Spinal cord (tissue), 10 donors: ENCODE data around the gene TMC6. TPM values are rescaled to one million over a fixed set of nuclear protein-coding genes. Genes with fewer than 3 reads are reported as not detected.

ENCODE experiments used
- DNase-seq, 6 donors: peaks; one replicate each; pipeline versions ENCODE4 v3.0.0 to v3.0.0-alpha.2; 2013 to 2015; ENCODE audit warnings: low spot score in 6 of 6, low read depth in 4 of 6
- H3K27ac ChIP-seq: one replicate; pipeline ENCODE4 v1.5.1; 2013; ENCODE audit warnings: low read depth, low read length, control low read depth
- H3K27me3 ChIP-seq: one replicate; pipeline ENCODE4 v1.6.1; 2013; ENCODE audit warnings: low read length; ENCODE audit not compliant: control insufficient read depth, insufficient read depth
- H3K36me3 ChIP-seq: one replicate; pipeline ENCODE4 v1.6.1; 2013; ENCODE audit warnings: low read length; ENCODE audit not compliant: control insufficient read depth, insufficient read depth
- H3K4me1 ChIP-seq: one replicate; pipeline ENCODE4 v1.6.1; 2013; ENCODE audit warnings: low read length; ENCODE audit not compliant: control insufficient read depth, insufficient read depth
- H3K4me3 ChIP-seq: one replicate; pipeline ENCODE4 v1.5.1; 2013; ENCODE audit warnings: low read depth, low read length, control low read depth
- H3K9me3 ChIP-seq: one replicate; pipeline ENCODE4 v1.6.1; 2013; ENCODE audit warnings: low read length; ENCODE audit not compliant: control insufficient read depth, insufficient read depth
- WGBS: methylation state at CpG from one replicate; pipeline ENCODE4 v1.1.5; 2013; ENCODE audit warnings: missing lambda C conversion rate; ENCODE audit not compliant: insufficient coverage; 5-methylcytosine and 5-hydroxymethylcytosine counted together
- polyA plus RNA-seq, 2 donors: library from polyadenylated mRNA; unstranded; fragments of 120-200 nt; gene quantifications; one replicate each; pipeline ENCODE4 v1.2.1, GENCODE V29; 2013; ENCODE audit not compliant: insufficient read length in 2 of 2
- total RNA-seq, 2 donors: library from RNA; depleted of rRNA in 1 of 2; stranded (reverse); fragments of 120-200 nt in 1 of 2; fragments of >200 nt in 1 of 2; gene quantifications; one replicate each; pipeline versions ENCODE4 v1.2.3 to v1.2.4, GENCODE V29; 2013 to 2014
- donor health status: healthy.

The TMC6 gene
- total and polyA plus RNA-seq, 4 donors: 15.2 to 33.4 (median 24.8) TPM

DNA sequence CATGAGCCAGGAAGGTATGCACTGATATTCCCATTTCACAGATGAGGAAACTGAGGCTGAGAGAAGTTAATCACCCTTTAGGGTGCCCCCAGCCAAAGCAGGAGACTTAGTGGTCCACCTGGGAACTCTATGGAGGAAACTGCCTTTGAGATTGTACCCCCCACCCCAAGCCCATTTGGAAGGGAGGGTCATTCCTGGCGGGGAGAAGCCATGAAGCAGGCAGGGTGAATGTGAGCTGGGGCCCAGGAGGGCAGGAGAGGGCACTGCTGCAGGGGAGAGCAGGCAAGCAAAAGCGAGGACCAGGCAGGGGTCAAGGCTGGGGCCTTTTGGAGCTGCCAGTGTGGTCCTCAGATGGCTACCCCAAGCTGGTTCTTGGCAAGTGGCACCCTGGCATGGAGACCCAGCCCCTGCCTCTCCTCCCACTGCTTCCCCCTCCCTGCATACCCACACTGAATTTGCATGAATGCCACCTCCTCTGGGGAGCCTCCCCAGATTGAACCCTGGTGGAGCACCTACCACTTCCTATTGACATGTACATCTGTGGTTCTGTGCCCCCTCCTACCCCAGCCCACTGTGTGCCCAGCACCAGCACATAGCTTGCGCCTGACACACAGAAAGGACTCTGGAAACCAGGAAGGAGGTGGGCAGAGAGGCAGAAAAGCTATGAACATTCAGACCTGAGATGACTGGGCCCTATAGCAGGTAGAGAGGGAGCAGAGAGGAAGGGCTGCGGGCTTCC lies 965 bp upstream of the TMC6 start:
- Histone ChIP-seq H3K27me3 (peaks cover 65% of the 10 kb centered on the region), H3K27ac (no peak overlapping the region), H3K4me1 (peaks cover 76% of the 10 kb centered on the region), H3K9me3 (no peaks in the 10 kb centered on the region), H3K36me3 (peaks cover 16% of the 10 kb centered on the region), H3K4me3 (no peak overlapping the region)
- WGBS: 88% methylated on average over 4 of the region's 4 CpGs
- DNase-seq: no peak

DNA sequence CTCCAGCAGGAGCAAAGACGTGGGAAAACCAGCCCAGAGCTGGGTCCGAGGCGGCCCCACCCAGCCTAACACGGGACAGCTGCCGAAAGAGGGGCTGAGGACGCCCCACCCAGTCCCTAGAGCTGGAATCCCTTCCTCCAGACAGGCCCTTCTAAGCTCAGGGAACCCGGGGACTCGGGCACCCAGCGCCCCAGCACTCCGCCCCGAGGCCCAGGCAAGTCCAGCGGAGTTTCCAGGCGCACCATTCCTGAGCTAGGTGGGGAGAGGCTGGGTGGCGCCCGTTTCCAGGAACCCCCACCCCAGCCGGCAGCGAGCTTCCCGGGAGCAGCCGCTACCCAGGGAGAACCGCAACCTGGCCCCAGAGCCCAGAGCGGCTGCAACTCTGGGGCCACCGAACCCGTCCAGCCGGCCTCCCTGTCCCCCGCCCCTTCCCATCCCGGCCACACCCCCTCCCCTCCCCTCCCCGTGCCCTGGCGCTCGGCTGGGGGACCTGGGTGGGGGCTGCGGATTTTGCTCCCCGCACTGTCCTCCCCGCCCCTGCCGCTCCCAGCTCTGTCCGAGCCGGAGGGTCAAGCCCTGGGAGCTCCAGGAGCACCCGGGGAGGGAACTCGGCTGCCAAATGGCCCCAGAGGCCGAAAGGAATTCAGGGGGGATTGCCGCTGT lies 536 bp downstream of the TMC6 start:
- H3K4me3 ChIP-seq: peak overlapping the region; percentile 55
- peaks cover 77% of the 10 kb centered on the region for H3K4me1 ChIP-seq
- H3K9me3 ChIP-seq: no peaks in the 10 kb centered on the region
- 5% methylated on average over 30 of the region's 39 CpGs for WGBS
- DNase-seq: no peak
- peaks cover 54% of the 10 kb centered on the region for H3K27me3 ChIP-seq
- H3K27ac ChIP-seq: peak overlapping the region; percentile 92
- H3K36me3 ChIP-seq: peaks cover 25% of the 10 kb centered on the region

DNA sequence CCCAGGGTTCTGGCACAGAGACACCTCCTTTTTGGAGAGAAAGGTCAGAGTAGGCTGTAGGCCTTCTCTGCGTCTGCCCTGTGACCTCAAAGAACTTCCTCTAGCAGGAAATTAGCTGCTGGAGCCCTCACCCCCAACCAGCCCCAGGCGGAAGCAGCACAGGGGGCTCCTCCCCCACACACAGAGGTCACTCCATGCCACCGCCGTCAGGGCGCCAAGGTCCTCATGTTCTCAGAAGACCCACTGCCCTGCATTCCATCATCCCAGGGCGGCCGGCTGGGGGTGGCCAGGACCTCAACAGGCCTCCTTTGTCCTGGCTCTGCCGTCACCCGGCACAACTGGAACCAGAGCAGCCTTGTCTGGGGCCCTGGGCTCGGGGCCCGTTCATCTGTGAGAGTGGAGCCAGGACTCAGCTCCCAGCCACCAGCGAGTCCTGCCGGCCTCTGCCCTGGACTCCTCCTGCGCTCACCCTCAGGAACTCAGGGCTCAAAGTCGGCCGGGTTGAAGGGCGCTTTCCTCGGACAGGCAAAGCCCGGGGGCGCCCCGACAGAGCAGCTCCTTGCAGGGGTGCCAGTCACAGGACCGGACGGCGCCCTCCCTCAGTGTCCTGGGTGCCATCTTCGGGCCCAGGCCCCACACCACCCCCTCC lies 1.2 kb downstream of the TMC6 start:
- peaks cover 30% of the 10 kb centered on the region for H3K36me3 ChIP-seq
- DNase-seq: peak in 1 of 6 donors; percentile 78
- peaks cover 73% of the 10 kb centered on the region for H3K4me1 ChIP-seq
- H3K27me3 ChIP-seq: peaks cover 48% of the 10 kb centered on the region
- H3K4me3 ChIP-seq: peak overlapping the region; percentile 55
- H3K9me3 ChIP-seq: no peaks in the 10 kb centered on the region
- 29% methylated on average over 21 of the region's 25 CpGs for WGBS
- H3K27ac ChIP-seq: peak overlapping the region; percentile 92

DNA sequence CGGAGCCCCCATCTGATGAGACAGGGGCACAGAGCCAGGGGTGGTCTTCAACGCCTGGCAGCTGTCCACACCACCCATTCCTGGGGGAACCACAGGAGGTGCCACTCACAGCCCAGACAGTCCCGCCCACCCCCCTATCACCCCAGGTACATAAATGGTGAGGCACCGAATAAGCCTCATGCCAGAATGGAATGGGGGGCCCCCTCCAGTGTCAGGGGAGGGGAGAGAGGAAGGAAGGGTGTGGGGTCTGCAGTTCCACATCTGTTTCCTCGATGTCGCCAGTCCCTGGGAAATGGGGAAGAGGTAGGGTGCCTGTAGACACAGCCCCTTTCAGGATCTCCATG lies 1.7 kb downstream of the TMC6 start:
- peak overlapping the region; percentile 92 for H3K27ac ChIP-seq
- H3K36me3 ChIP-seq: peaks cover 35% of the 10 kb centered on the region
- no peak overlapping the region for H3K4me3 ChIP-seq
- peaks cover 43% of the 10 kb centered on the region for H3K27me3 ChIP-seq
- H3K9me3 ChIP-seq: no peaks in the 10 kb centered on the region
- peaks cover 70% of the 10 kb centered on the region for H3K4me1 ChIP-seq
- WGBS: 71% methylated on average over 4 of the region's 6 CpGs
- DNase-seq: no peak

DNA sequence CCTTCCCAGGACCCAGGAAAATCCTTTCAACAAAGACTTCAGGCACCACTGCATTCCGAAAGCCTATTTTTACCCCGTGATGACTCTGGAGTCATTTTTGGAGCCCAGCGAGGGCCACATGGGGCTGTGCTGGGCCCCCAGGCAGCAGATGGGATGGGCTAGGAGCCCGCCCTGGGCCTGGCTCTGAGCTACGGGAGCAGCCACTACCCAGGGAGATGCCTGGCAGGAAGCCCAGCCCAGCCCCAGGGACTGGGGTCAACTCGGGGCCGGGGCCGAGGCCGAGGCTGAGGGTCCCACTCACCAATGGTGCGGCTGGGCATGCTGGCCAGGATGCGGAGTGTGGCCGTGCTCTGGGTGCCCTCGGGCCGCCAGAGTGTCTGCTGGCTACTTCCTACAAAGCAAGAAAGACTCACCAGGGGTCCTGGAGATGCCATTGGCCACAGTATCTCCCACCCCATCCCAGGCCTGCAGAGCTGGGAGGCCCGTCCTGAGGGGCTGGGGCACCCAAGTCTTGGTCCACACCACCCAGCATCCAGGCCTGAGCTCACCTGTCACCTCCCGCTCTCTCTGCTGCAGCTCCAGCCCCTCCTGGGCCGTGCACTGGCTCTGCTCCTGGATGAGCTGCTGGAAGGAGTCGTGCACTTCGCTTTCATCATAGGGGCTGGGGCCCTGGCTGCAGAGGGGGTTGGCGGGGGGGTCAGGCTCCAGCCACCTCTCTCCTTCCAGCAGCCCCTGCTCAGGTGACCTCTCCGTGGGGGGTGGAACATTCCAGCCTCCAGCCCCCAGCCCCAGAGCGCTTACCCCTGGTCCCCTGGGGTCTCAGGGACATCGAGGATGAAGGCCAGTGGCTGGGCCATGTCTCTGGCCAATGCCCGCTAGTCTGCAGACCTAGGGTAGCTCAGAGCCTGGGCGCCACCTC lies 2.3 kb downstream of the TMC6 start:
- Histone ChIP-seq H3K4me1 (peaks cover 65% of the 10 kb centered on the region), H3K27me3 (peaks cover 36% of the 10 kb centered on the region), H3K9me3 (no peaks in the 10 kb centered on the region), H3K4me3 (no peak overlapping the region), H3K36me3 (peaks cover 41% of the 10 kb centered on the region), H3K27ac (peak overlapping the region; percentile 92)
- no peak for DNase-seq
- 61% methylated on average over 25 of the region's 25 CpGs for WGBS

DNA sequence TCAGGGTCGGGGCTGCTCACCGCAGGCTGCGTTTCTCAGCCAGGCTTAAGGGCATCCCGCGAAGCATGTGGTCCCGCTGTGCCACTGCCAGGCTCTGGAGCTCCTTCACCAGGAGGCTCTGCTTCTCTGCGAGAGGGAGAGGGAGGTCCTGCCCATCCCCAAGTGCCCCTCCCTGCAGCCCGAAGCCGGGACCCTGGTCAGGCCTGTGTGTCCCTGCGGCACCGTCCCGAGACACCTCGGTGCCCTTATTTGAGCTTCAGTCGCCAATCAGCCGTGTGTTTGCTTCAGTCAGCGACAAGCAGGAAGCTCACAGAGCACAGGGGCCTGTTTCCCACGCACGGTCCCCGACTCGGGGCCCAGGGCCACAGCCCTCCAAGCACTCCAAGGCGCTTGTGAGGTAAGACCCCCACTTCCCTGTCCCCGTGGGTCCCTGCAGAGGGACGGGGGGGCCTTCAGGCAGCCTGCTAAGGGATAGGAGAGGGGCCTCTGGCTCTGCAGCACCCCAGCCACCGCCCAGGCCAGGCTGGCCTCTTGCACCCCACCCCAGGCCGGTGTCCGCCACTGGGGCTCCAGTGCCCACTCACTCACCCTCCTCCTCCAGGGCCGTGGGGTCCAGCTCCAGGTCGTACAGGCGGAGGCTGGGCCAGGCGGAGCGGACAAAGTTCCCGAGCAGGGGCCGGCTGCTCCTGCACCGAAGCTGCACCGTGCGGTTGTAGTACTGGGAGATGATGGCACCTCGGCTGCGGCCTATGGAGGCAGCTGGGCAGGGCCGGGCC lies 3.2 kb downstream of the TMC6 start:
- peak overlapping the region; percentile 92 for H3K27ac ChIP-seq
- no peaks in the 10 kb centered on the region for H3K9me3 ChIP-seq
- peaks cover 57% of the 10 kb centered on the region for H3K4me1 ChIP-seq

DNA sequence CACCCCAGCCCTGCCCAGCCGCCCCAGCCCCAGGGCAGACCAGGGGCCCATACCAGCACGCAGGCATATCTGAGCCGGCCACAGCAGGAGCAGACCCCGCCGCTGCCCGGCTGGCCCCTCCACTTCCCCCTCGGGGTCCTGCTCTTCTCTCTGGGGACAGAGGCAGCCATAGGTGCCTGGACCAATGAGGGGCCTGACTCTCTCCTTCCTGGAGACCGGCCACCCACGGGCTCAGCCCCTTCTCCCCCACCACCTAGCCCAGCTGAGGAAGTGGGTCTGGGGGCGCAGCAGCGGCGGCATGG lies 3.8 kb downstream of the TMC6 start:
- no peak for DNase-seq
- Histone ChIP-seq H3K9me3 (no peaks in the 10 kb centered on the region), H3K4me1 (peaks cover 52% of the 10 kb centered on the region), H3K27ac (no peak overlapping the region), H3K36me3 (peaks cover 42% of the 10 kb centered on the region), H3K27me3 (peaks cover 22% of the 10 kb centered on the region), H3K4me3 (no peak overlapping the region)
- 82% methylated on average over 10 of the region's 12 CpGs for WGBS

More for the DNA sequence above, 3.2 kb downstream of the TMC6 start:
- Histone ChIP-seq H3K27me3 (peaks cover 27% of the 10 kb centered on the region), H3K4me3 (no peak overlapping the region), H3K36me3 (peaks cover 42% of the 10 kb centered on the region)
- 83% methylated on average over 36 of the region's 39 CpGs for WGBS
- no peak for DNase-seq

DNA sequence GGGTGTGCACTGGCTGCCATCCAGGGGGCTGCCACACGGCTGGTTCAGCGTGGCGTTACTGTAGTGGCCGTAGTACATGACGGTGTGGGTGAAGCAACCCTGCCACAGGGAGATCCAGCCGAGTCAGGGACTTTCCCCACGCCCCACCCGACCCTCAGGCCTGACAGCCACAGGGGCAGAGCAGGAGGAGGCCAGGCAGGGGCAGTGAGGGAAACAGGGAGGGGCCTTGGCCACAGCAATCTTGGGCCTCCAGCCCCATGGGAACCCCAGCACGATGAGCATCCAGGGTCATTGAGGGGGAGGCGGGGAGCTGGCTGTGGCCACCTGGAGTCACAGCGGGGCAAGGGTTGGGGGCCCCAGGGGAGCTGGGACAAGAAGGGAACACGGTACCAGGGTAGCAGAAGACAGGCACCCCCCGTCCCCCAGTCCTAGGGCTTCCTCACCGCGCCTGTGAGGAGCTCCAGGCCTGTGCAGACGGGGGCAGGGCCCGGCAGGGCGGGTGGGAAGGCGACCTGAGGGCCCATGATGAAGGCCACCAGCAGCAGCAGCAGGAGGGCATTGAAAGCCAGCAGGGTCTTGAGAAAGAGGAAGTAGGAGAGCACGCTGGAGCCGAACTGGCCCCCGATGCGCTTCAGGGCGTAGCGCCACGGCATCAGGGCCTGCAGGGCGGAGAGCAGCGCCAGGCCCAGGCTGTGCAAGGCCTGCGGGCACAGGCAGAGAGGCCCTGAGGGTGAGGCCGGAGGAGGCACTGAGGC lies 4.3 kb downstream of the TMC6 start:
- no peaks in the 10 kb centered on the region for H3K9me3 ChIP-seq
- peaks cover 46% of the 10 kb centered on the region for H3K4me1 ChIP-seq
- peaks cover 16% of the 10 kb centered on the region for H3K27me3 ChIP-seq
- WGBS: 91% methylated on average over 28 of the region's 30 CpGs
- peaks cover 42% of the 10 kb centered on the region for H3K36me3 ChIP-seq
- H3K27ac ChIP-seq: no peak overlapping the region
- no peak for DNase-seq
- H3K4me3 ChIP-seq: no peak overlapping the region
